Omental fat pad (tissue), 4 donors: Measurements from ENCODE around the gene RNF148. TPM values are rescaled to one million over a fixed set of nuclear protein-coding genes. Genes with fewer than 3 reads are reported as not detected.
"Not testable (repeated sequence)": the region's sequence is repeated elsewhere in the genome, so short reads cannot be mapped to it uniquely, and the experiment has no call there.

ENCODE experiments used
- ATAC-seq: fragments of 150-250 bp; one replicate; pipeline ENCODE4 v1.9.1; 2016; ENCODE audit warnings: mild to moderate bottlenecking, moderate library complexity; ENCODE audit not compliant: low FRiP score
- DNase-seq: peaks from one replicate; pipeline ENCODE4 v3.0.0-alpha.2; 2019; ENCODE audit warnings: low spot score
- total RNA-seq, 4 donors: library from RNA; depleted of rRNA; stranded (reverse); fragments of >200 nt; gene quantifications; one replicate each; pipeline ENCODE4 v1.1.0, GENCODE V29; 2016
- TF ChIP-seq, protein P1 (sequence below), 3 donors: fragments of 450-650 bp; IDR thresholded peaks; one replicate each; pipeline ENCODE4 v1.5.1; 2016 to 2017; ENCODE audit warnings: antibody characterized with exemption in 3 of 3, mild to moderate bottlenecking in 3 of 3, moderate library complexity in 2 of 3

RNF148 gene
- total RNA-seq, 4 donors from 2014 or later, result 1.4 to 3.5 (median 2.4) TPM

DNA sequence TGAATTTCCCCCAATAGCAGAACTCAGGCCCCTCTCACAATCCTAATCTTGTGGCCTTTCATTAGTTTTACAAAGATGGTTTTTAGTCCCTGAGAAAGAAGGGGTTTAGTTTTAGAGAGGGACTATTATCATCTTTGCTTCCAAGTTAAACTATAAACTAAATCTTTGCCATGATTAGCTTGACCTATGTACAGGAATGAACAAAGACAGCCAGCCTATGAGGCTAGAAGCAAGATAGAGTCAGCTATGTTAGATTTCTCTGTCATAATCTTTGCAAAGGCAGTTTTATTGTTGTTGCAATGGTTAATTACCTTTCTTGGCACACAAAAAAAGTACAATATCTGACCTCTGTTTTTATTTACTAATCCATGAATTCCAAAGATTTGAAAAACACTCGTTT lies 22.9 kb downstream of the RNF148 start:
- TF ChIP-seq, protein P1, sequence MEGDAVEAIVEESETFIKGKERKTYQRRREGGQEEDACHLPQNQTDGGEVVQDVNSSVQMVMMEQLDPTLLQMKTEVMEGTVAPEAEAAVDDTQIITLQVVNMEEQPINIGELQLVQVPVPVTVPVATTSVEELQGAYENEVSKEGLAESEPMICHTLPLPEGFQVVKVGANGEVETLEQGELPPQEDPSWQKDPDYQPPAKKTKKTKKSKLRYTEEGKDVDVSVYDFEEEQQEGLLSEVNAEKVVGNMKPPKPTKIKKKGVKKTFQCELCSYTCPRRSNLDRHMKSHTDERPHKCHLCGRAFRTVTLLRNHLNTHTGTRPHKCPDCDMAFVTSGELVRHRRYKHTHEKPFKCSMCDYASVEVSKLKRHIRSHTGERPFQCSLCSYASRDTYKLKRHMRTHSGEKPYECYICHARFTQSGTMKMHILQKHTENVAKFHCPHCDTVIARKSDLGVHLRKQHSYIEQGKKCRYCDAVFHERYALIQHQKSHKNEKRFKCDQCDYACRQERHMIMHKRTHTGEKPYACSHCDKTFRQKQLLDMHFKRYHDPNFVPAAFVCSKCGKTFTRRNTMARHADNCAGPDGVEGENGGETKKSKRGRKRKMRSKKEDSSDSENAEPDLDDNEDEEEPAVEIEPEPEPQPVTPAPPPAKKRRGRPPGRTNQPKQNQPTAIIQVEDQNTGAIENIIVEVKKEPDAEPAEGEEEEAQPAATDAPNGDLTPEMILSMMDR (IDR thresholded peaks at IDR 0.05), result no peak
- ATAC-seq, result no peak
- DNase-seq, result no peak

DNA sequence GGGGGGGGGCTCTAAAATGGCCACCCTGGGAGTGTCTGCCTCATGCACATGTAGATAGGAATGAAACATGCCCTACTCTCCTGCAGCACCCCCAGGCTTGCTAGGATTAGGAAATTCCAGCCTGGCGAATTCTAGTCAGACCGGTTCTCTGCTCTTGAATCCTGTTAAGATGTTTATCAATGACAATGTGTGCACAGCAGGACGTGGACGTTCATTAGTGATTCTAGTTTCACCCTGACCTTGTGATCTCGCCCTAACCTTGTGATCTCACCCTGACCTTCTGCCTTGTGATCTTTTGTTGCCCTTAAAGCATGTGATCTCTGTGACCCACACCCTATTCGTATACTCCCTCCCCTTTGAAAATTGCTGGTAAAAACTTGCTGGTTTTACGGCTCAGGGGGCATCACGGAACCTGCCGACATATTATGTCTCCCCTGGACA lies 23.4 kb downstream of the RNF148 start:
- DNase-seq, ATAC-seq: not testable (repeated sequence)

- no peak for ATAC-seq
- DNase-seq, result no peak
- TF ChIP-seq, protein P1 (IDR thresholded peaks at IDR 0.05), result no peak
Measured at GRCh38 chr7:122677149-122677548, 25.6 kb downstream of the RNF148 start.

DNA sequence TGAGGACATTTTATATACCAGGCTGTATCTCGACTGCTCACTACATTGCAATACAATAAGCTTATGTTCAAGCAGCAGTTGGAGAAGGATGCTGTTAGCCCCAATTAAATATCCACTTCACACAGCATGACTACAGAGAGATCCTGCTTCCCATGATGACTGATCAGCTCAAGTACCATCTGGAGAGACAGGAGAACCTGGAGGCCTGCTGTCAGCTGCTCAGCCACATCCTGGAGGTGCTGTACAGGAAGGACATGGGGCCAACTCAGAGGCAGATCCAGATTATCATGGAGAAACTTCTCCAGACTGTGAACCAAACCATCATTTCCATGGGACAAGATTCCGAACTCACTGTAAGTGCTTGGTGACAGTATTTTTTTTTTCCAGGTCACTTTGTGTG lies 26.3 kb downstream of the RNF148 start:
- no peak for ATAC-seq
- DNase-seq, result no peak
- TF ChIP-seq, protein P1 (IDR thresholded peaks at IDR 0.05), result no peak

DNA sequence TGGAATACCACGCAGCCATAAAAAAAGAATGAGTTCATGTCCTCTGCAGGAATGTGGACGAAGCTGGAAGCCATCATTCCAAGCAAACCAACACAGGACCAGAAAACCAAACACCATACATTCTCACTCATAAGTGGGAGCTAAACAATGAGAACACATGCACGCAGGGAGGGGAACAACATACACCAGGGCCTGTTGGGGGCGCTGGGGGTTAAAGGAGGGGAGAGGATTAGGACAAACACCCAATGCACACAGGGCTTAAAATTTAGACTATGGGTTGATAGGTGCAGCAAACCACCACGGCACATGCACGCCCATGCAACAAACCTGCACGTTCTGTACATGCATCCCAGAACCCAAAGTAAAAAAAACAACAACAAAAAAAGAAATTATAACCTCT lies 27.1 kb downstream of the RNF148 start:
- TF ChIP-seq, protein P1 (IDR thresholded peaks at IDR 0.05), result no peak
- no peak for ATAC-seq
- no peak for DNase-seq

DNA sequence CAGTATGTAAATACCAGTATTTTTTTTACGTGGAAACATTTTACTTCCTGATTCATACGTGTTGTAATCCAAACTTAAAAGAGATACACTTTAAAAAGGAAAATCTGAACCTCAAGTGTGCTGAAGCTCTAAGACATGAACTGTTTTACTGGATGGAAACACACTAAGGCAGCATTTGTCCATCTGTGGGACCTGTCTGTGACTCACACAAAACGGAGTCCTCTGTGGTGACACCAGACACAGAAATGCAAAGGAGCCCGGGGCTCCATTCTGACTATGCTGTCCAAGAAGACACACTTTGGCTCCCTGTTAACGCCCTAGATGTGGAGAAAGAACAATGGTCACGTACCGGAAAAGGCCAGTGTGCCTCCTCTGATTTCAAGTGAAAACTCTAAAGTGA lies 27.7 kb downstream of the RNF148 start:
- TF ChIP-seq, protein P1 (IDR thresholded peaks at IDR 0.05), result no peak
- DNase-seq, result no peak
- no peak for ATAC-seq

DNA sequence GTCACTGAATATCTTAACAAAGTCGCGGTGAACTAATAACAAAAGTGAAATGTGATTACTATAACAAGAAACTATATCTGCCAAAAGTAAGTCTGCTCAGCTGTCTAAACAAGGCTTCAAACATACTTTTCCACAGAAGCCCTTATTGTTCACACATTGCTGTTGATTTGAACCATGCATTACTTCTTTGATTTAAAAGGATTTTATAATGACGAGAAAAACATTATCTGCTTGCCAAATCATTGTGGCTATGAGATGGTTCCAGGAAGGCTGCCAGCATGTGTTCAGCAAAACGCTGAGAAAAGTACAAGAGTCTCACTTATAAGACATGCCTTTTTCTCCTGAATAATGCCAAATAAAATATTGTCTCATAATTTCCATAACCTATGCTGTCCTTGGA lies 28.2 kb downstream of the RNF148 start:
- no peak for DNase-seq
- TF ChIP-seq, protein P1 (IDR thresholded peaks at IDR 0.05), result no peak
- ATAC-seq, result no peak

GRCh38 chr7:122673951-122674350 lies 28.8 kb downstream of the RNF148 start:
- TF ChIP-seq, protein P1 (IDR thresholded peaks at IDR 0.05), result no peak
- ATAC-seq (no peak), DNase-seq (no peak)
